Stimulated activated naive CD8-positive, alpha-beta T cell treated with anti-CD3 and anti-CD28 coated beads, Interleukin-15, amount 100 ng/mL, for 72 hours (primary cell): ENCODE data around the gene PRR23E.
A peak's percentile ranks its signal among the peaks of the same experiment; 100 is the strongest.

Source experiments
- ATAC-seq: fragments of 150-1000 bp; cut with Tn5 transposase; 2 replicates; pipeline ENCODE4 v1.10.0; 2021; ENCODE audit warnings: mild to moderate bottlenecking, moderate library complexity
- DNase-seq, 2 donors: peaks; one replicate each; pipeline ENCODE4 v3.0.0; 2021 to 2022
- H3K27ac Mint-ChIP-seq, 2 donors: one replicate each; pipeline ENCODE4 v1.8.0; 2022; ENCODE audit warnings: mild to moderate bottlenecking in 2 of 2, mixed read lengths in 2 of 2, moderate library complexity in 2 of 2
- H3K27me3 Mint-ChIP-seq: one replicate; pipeline ENCODE4 v1.8.0; 2022; ENCODE audit warnings: mixed read lengths
- H3K4me1 Mint-ChIP-seq: one replicate; pipeline ENCODE4 v1.8.0; 2022; ENCODE audit warnings: mild to moderate bottlenecking, mixed read lengths
- H3K4me3 Mint-ChIP-seq, 2 donors: one replicate each; pipeline ENCODE4 v1.8.0; 2022; ENCODE audit warnings: mild to moderate bottlenecking in 2 of 2, mixed read lengths in 2 of 2, moderate library complexity in 1 of 2
- H3K9me3 Mint-ChIP-seq, 2 donors: one replicate each; pipeline ENCODE4 v1.8.0; 2022; ENCODE audit warnings: mixed read lengths in 2 of 2

Gene PRR23E

GRCh38 chr3:127172781-127173515 lies 20.0 kb upstream of the PRR23E start:
- Mint-ChIP-seq H3K9me3 (no peaks in the 10 kb centered on the region), H3K4me1 (no peaks in the 10 kb centered on the region), H3K27ac (peak overlapping the region in 1 of 2 donors; percentile 34), H3K4me3 (no peak overlapping the region), H3K27me3 (peaks cover 70% of the 10 kb centered on the region)
- no peak for DNase-seq
- ATAC-seq = no peak

- Mint-ChIP-seq H3K27ac (peak overlapping the region in 1 of 2 donors; percentile 34), H3K9me3 (no peaks in the 10 kb centered on the region), H3K4me1 (no peaks in the 10 kb centered on the region), H3K4me3 (no peak overlapping the region), H3K27me3 (peaks cover 63% of the 10 kb centered on the region)
- ATAC-seq (no peak), DNase-seq (no peak)
Observed at GRCh38 chr3:127173516-127174166, 19.3 kb upstream of the PRR23E start.

DNA sequence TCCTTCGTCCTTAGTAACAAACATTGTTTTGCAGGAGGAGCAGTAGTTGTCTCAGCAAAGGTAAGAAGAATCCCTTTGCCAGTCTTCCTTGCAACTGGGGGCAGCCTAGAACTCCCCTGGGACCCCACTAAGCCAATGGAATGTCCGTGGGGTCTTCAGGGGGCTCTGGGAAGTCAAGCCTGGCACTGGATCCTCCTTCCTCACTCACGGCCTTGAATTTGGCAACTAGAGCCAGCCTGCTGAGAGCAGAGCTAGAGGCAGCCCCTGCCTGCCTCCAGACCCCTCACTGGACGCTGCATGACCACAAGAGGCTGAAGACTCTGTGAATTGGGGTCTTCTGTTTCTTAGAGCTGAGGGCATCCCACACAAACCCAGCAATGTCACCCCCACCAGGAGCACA lies 18.6 kb upstream of the PRR23E start:
- H3K9me3 Mint-ChIP-seq = no peaks in the 10 kb centered on the region
- no peaks in the 10 kb centered on the region for H3K4me1 Mint-ChIP-seq
- no peak overlapping the region for H3K4me3 Mint-ChIP-seq
- ATAC-seq (no peak), DNase-seq (no peak)
- H3K27ac Mint-ChIP-seq = no peak overlapping the region
- peaks cover 57% of the 10 kb centered on the region for H3K27me3 Mint-ChIP-seq

DNA sequence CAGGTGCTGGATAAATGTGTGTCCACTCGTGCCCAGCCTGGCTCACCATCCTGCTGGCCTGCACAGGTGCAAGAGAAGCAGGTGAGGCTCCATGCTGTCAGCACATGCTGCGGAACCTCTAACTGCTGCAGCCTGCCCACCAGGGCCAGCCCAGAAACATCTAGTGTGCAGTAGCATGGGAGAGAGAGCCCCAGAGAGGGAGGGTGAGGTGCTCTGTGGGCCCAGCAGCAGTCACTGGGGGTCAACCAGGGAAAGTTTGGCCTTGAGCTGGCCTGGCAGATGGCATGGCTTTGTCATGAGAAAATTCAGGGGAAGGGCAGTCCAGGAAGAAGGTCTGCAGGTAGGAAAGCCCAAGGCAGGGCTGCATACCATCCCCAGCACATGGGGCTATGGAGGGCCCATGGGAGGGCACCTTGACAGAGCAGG lies 18.2 kb upstream of the PRR23E start:
- no peak for DNase-seq
- no peak overlapping the region for H3K4me3 Mint-ChIP-seq
- no peaks in the 10 kb centered on the region for H3K4me1 Mint-ChIP-seq
- H3K27ac Mint-ChIP-seq = no peak overlapping the region
- ATAC-seq = no peak
- H3K9me3 Mint-ChIP-seq = no peaks in the 10 kb centered on the region
- H3K27me3 Mint-ChIP-seq = peaks cover 52% of the 10 kb centered on the region

DNA sequence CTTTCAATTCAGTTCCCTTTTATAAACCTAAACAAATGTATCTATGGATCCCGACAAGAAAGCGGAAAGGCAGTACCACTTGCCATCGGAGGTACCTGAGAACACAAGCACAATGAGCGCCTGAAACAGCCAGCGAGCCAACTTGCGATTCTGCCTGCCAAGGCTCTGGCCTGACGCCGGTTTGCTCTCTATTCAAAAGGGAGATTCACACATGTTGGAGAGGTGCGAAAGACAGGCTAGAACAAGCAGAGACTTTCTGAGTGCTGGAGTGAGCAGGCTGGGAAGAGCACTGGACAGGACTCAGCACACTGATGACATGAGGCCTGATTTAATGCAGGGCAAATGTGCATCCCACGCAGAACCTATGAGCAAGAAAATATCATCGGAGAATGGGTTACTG lies 17.7 kb upstream of the PRR23E start:
- Mint-ChIP-seq H3K4me3 (no peak overlapping the region), H3K27ac (no peak overlapping the region), H3K27me3 (peaks cover 47% of the 10 kb centered on the region), H3K9me3 (no peaks in the 10 kb centered on the region), H3K4me1 (no peaks in the 10 kb centered on the region)
- DNase-seq = no peak
- no peak for ATAC-seq

DNA sequence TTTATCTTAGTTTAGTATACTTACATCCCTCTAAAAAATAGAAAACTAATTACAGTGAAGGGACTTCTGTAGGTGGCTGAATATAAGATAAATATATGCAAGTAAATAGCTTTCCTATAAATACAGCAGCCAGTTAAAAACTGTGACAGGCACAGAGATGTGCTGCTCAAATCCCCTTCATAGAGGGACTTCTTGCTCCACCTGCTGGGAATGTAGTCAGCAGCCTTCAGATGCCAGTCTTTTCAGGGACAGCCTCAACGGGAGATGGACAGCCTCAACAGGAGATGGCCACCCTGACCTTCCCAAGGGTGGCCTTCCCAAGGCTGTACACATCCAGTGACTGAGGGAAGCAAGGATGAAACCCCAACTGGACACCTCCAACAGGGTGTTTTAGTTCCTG lies 15.7 kb upstream of the PRR23E start:
- ATAC-seq (no peak), DNase-seq (no peak)
- Mint-ChIP-seq H3K27me3 (peaks cover 27% of the 10 kb centered on the region), H3K27ac (no peak overlapping the region), H3K4me1 (no peaks in the 10 kb centered on the region), H3K4me3 (no peak overlapping the region), H3K9me3 (no peaks in the 10 kb centered on the region)

- H3K27ac Mint-ChIP-seq = no peak overlapping the region
- no peak overlapping the region for H3K4me3 Mint-ChIP-seq
- DNase-seq (no peak), ATAC-seq (no peak)
- no peaks in the 10 kb centered on the region for H3K9me3 Mint-ChIP-seq
- H3K27me3 Mint-ChIP-seq = peaks cover 11% of the 10 kb centered on the region
- H3K4me1 Mint-ChIP-seq = no peaks in the 10 kb centered on the region
Observed at GRCh38 chr3:127180859-127181258, 12.1 kb upstream of the PRR23E start.

GRCh38 chr3:127182431-127182830 lies 10.5 kb upstream of the PRR23E start:
- H3K4me3 Mint-ChIP-seq = no peak overlapping the region
- H3K9me3 Mint-ChIP-seq = no peaks in the 10 kb centered on the region
- H3K27me3 Mint-ChIP-seq = peaks cover 11% of the 10 kb centered on the region
- no peaks in the 10 kb centered on the region for H3K4me1 Mint-ChIP-seq
- no peak overlapping the region for H3K27ac Mint-ChIP-seq
- no peak for DNase-seq
- peak; percentile 18 for ATAC-seq

GRCh38 chr3:127182848-127183714 lies 9.8 kb upstream of the PRR23E start:
- peak; percentile 53 for ATAC-seq
- DNase-seq = no peak
- Mint-ChIP-seq H3K27ac (no peak overlapping the region), H3K4me1 (no peaks in the 10 kb centered on the region), H3K4me3 (no peak overlapping the region), H3K9me3 (peaks cover 5% of the 10 kb centered on the region in 2 donors), H3K27me3 (peaks cover 11% of the 10 kb centered on the region)

- H3K4me3 Mint-ChIP-seq = no peak overlapping the region
- no peak for DNase-seq
- H3K9me3 Mint-ChIP-seq = peaks cover 9 to 14% of the 10 kb centered on the region in 2 donors
- no peak for ATAC-seq
- no peaks in the 10 kb centered on the region for H3K4me1 Mint-ChIP-seq
- H3K27me3 Mint-ChIP-seq = peaks cover 11% of the 10 kb centered on the region
- H3K27ac Mint-ChIP-seq = no peak overlapping the region
Observed at GRCh38 chr3:127183931-127184869, 8.7 kb upstream of the PRR23E start.

DNA sequence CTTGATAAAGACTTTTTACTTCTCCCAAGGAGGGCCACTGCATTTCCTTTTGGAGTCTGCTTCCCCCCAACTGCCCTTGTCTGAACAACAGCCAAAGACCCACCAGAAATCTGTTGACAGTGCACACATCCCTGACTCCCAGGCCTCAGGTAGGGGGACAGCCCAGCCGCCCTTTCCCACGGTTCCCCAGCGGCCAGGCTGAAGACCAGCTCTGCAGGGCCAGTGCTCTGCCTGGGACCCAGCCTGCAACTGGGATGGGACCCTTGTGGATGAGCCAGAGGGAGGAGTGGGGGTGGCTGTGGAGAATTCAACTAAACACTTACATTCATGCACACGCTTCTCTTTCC lies 8.1 kb upstream of the PRR23E start:
- H3K4me3 Mint-ChIP-seq = no peak overlapping the region
- ATAC-seq = no peak

DNA sequence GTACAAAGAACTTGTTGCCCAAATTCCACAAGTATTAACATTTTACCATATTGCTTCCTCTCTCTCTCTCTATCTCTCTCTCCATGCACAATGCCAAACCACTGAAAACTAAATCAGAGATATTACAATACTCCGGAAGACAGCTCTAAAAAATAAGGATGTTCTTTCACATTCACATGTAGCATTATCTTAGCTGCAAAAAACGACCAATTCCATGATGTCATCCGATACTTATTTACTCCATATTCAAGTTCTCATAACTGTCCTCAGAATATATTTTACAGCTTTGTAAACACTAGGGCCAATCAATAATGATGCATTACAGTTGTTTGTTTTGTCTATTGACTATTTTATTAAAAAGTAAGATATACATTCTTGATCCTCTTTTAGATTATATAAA lies 7.7 kb upstream of the PRR23E start:
- H3K4me1 Mint-ChIP-seq = no peaks in the 10 kb centered on the region

More for the DNA sequence above, 8.1 kb upstream of the PRR23E start:
- Mint-ChIP-seq H3K27me3 (peaks cover 11% of the 10 kb centered on the region), H3K9me3 (peaks cover 9 to 14% of the 10 kb centered on the region in 2 donors), H3K4me1 (no peaks in the 10 kb centered on the region), H3K27ac (no peak overlapping the region)
- DNase-seq = no peak

DNA sequence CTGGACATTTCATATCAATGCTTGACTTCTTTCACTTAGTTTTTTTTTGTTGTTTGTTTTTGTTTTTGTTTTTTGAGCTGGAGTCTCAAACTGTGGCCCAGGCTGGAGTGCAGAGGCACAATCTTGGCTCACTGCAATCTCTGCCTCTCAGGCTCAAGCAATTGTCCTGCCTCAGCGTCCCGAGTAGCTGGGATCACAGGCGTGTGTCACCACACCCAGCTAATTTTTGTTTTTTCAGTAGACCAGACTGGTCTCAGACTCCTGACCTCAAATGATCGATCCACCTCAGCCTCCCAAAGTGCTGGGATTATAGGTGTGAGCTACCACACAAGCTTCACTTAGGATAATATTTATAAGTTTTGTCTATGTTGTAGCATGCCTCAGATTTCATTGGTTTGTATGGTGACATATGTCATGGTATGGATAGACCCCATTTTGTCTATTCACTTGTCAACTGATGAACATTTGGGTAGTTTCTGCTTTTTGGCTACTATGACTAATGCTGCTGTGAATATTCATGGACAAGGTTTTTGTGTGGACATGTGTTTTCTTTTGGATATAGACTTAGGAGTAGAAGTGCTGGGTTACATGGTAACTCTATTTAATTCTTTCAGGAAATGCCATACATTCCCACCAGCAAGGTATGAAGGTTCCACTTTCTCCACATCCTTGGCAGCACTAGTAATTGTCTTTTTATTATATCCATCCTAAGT lies 6.8 kb upstream of the PRR23E start:
- Mint-ChIP-seq H3K4me3 (no peak overlapping the region), H3K27me3 (peaks cover 11% of the 10 kb centered on the region), H3K9me3 (peaks cover 9 to 14% of the 10 kb centered on the region in 2 donors), H3K4me1 (no peaks in the 10 kb centered on the region), H3K27ac (no peak overlapping the region)
- ATAC-seq = no peak
- no peak for DNase-seq

More for the DNA sequence above, 7.7 kb upstream of the PRR23E start:
- Mint-ChIP-seq H3K27me3 (peaks cover 11% of the 10 kb centered on the region), H3K27ac (no peak overlapping the region), H3K9me3 (peaks cover 9 to 14% of the 10 kb centered on the region in 2 donors), H3K4me3 (no peak overlapping the region)
- no peak for DNase-seq
- ATAC-seq = no peak

- H3K27me3 Mint-ChIP-seq = peaks cover 11% of the 10 kb centered on the region
- DNase-seq = no peak
- no peak overlapping the region for H3K4me3 Mint-ChIP-seq
- no peak overlapping the region for H3K27ac Mint-ChIP-seq
- no peak for ATAC-seq
- peaks cover 17 to 19% of the 10 kb centered on the region in 2 donors for H3K9me3 Mint-ChIP-seq
- no peaks in the 10 kb centered on the region for H3K4me1 Mint-ChIP-seq
Observed at GRCh38 chr3:127187316-127187715, 5.6 kb upstream of the PRR23E start.
